Activated CD4-positive, alpha-beta T cell treated with anti-CD3 and anti-CD28 coated beads for 24 hours (primary cell): ENCODE data around the gene HTRA1.

Experiments
- DNase-seq, 2 donors: peaks; one replicate each; pipeline ENCODE4 v3.0.0-alpha.2; 2020; ENCODE audit warnings: low read depth in 2 of 2

Gene HTRA1

GRCh38 chr10:122515588-122516231 lies 54.4 kb downstream of the HTRA1 start:
- peak; percentile 11 to 32 for DNase-seq

GRCh38 chr10:122516734-122517133 lies 55.4 kb downstream of the HTRA1 start:
- DNase-seq, result no peak

- no peak for DNase-seq
Measured at GRCh38 chr10:122519144-122519543, 57.8 kb downstream of the HTRA1 start.

GRCh38 chr10:122519873-122520272 lies 58.5 kb downstream of the HTRA1 start:
- no peak for DNase-seq

- no peak for DNase-seq
Measured at GRCh38 chr10:122521011-122521410, 59.7 kb downstream of the HTRA1 start.

- no peak for DNase-seq
Measured at GRCh38 chr10:122524811-122525210, 63.5 kb downstream of the HTRA1 start.

GRCh38 chr10:122525788-122526187 lies 64.4 kb downstream of the HTRA1 start:
- no peak for DNase-seq

- no peak for DNase-seq
Measured at GRCh38 chr10:122526892-122527291, 65.5 kb downstream of the HTRA1 start.

DNA sequence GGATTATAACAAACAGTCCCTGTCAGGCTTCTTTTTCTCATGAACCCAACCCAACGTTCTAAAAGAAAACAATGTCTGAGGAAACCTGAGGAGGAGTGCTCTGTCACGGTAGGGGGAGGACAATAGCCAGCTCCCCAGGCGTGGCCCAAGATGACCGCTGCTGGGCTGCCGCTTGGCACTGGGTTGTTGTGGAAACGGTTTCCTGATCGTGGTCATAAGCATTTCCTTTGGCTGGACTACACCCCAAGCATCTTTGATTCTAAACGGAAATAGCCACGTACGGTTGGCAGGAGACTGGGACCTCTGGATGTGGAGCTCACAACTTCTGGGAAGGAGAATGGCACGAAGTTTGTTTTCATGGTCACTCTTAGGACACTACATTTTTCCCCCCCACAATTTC lies 68.8 kb downstream of the HTRA1 start:
- DNase-seq, result no peak

- no peak for DNase-seq
Measured at GRCh38 chr10:122531261-122531660, 69.9 kb downstream of the HTRA1 start.

- DNase-seq, result no peak
Measured at GRCh38 chr10:122531939-122532338, 70.6 kb downstream of the HTRA1 start.

DNA sequence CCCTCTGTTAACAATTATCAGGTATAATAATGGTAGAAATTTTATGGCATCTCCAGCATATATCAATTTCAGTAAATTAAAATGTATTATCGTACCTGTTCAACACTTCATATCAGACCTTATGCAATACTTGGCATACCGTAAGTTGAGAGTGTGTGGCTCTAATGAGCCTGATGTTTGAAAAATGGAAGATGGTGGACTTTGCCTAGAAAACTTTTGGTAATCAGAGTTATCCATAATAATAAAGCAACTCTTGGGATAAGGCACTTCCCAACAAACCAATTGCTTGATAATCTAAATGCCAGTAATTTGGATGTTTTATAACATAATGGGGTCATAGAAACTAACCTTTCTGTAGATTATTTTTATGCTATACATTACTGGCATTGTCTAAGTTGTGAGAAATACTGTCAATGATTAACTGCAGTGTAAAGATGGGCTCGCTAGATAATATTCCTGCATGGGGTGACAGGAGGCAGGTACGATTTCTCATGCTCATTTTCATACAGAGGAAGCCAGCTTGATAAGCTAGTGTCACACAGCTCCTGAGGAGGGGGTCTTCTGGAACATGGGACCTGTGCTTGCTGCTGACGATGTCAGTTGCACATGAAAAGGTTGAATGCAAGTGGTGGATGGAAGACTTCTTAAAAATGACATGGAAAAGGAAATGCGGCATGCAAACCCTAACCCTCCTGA lies 71.4 kb downstream of the HTRA1 start:
- DNase-seq, result no peak

- no peak for DNase-seq
Measured at GRCh38 chr10:122537545-122537944, 76.2 kb downstream of the HTRA1 start.

GRCh38 chr10:122541541-122542002 lies 80.2 kb downstream of the HTRA1 start:
- no peak for DNase-seq

- DNase-seq, result no peak
Measured at GRCh38 chr10:122543676-122544445, 82.5 kb downstream of the HTRA1 start.

GRCh38 chr10:122544493-122544892 lies 83.1 kb downstream of the HTRA1 start:
- no peak for DNase-seq

DNA sequence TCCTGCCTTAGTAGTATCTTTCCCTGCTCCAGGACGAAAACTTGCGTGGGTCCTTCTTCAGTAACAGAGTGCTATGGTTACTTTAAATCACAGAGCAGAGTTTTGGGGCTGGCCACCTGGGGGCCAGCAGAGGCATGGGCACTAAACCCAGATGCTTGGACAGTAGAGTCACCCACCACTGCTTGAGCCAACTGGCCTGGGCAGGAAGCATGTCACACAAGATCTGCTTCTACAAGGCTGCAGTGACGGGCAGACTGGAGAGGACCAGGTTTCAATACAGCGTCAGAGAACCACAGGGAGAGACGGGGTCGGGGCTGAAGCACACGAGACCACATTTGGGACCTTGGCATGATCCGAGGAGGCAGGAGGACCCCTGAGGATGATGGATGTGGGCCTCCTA lies 84.9 kb downstream of the HTRA1 start:
- DNase-seq, result no peak

GRCh38 chr10:122548407-122549085 lies 87.2 kb downstream of the HTRA1 start:
- no peak for DNase-seq

DNA sequence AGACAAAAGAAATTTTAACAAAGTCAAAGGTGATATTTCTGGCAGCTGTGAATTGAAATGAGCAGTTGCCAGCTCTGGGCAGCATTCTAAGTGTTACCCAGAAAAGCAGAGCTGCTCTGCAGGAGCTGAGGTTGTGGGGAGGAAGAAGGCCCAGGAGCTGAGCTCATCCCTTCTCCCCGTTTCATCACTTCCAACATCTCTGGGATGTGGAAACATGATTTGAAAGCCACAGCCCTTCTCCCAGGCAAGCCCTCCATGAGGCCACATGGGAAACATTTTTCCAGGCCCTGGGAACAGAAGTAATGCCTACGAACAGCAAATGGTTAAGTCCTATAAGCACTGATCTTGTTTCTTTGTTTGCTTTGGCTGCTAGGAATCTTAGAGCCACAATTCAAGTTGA lies 88.3 kb downstream of the HTRA1 start:
- no peak for DNase-seq

DNA sequence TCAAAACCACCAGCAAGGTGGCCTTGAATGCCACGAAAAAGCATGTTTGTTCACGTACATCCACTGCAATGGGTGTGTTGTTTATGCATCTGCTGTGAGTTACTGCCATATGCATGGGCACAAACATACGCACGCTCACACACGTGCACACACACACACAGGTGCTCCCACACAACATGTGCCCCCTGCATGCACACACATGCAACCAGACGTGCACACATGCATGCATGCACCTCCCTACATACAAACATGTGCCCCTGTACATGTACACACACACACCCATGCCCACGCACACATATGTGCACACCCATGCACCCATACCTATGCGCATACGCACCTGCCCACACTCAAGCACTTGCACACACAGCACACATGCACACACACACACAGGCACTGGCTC lies 89.1 kb downstream of the HTRA1 start:
- no peak for DNase-seq

DNA sequence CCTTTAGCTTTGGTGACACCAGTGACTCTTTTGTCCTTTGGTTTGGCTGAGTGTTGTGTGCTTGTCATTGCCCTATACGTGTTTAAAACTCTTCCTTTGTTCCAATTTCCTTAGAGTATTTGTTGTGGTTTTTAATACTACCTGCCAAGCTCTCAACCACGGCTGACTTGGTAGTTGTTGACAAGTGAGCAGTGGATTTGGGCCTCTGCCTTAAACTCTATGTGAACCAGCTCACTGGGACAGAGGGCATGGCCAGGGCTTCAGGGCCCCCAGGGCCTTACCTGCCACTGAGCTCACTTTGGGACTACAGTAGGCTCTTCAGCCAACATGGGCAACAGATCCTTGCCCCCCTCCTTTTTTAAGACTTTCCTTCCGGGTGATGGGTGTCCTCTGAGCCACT lies 89.6 kb downstream of the HTRA1 start:
- no peak for DNase-seq

DNA sequence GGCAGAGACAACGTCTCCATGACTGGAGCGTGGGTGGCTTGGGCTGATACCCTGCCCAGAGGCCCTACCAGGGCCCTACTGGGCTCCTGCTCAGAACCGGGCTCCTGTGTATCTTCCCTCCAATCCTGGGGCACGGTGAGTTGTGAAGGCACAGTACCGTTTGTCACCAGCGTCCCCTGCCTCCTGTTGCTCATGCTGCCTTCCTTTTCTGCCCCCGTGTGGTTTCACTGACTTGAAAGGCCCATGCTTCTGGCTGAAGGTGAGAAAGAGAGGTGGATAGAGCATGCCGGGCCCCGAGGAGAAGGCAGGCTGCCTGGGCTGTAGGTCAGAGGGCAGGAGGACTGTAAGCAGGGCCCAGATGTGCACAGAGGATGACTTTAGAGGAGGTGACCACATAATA lies 90.1 kb downstream of the HTRA1 start:
- peak; percentile 8 to 12 for DNase-seq
